Heart right ventricle (tissue), 16 donors: ENCODE results near the gene CD226. TPM values are rescaled to one million over a fixed set of nuclear protein-coding genes. Genes with fewer than 3 reads are reported as not detected.

Experiments used
- ATAC-seq, 8 donors: fragments of 200-7000 bp; cut with Tn5 transposase; one replicate each; pipeline ENCODE4 v1.9.1; 2020; ENCODE audit warnings: mild to moderate bottlenecking in 8 of 8, moderate library complexity in 8 of 8, moderate number of reproducible peaks in 1 of 8
- DNase-seq, 2 donors: peaks; one replicate each; pipeline ENCODE4 v3.0.0-alpha.2; 2020
- H3K27ac ChIP-seq, 10 donors: fragments of 200-600 bp; sonication (generic) in 2 of 10; one replicate each; pipeline versions ENCODE4 v1.5.0 to v1.8.0; 2020 to 2022; ENCODE audit warnings: mild to moderate bottlenecking in 3 of 10
- H3K27me3 ChIP-seq, 7 donors: fragments of 200-600 bp; one replicate each; pipeline ENCODE4 v1.8.0; 2021 to 2022; ENCODE audit warnings: mild to moderate bottlenecking in 2 of 7
- H3K36me3 ChIP-seq, 9 donors: fragments of 200-600 bp; sonication (generic) in 1 of 9; one replicate each; pipeline versions ENCODE4 v1.5.0 to v1.8.0; 2020 to 2022; ENCODE audit warnings: mild to moderate bottlenecking in 2 of 9
- H3K4me1 ChIP-seq, 9 donors: fragments of 200-600 bp; sonication (generic) in 1 of 9; one replicate each; pipeline versions ENCODE4 v1.5.0 to v1.8.0; 2020 to 2022; ENCODE audit warnings: mild to moderate bottlenecking in 4 of 9
- H3K4me3 ChIP-seq, 10 donors: fragments of 200-600 bp; sonication (generic) in 2 of 10; one replicate each; pipeline versions ENCODE4 v1.5.0 to v1.8.0; 2020 to 2022; ENCODE audit warnings: mild to moderate bottlenecking in 7 of 10, moderate library complexity in 2 of 10
- H3K9me3 ChIP-seq, 11 donors: fragments of 200-600 bp in 10 of 11; sonication (generic) in 2 of 11; one replicate each; pipeline versions ENCODE4 v1.5.0 to v1.8.0; 2013 to 2022; ENCODE audit warnings: mild to moderate bottlenecking in 2 of 11, control low read depth in 1 of 11, moderate library complexity in 1 of 11
- CTCF ChIP-seq, 9 donors: fragments of 200-600 bp; sonication (generic) in 2 of 9; IDR thresholded peaks; one replicate each; pipeline versions ENCODE4 v1.5.0 to v1.8.0; 2021 to 2022; ENCODE audit warnings: antibody characterized with exemption in 9 of 9, mild to moderate bottlenecking in 5 of 9, moderate library complexity in 1 of 9
- WGBS, 2 donors: extraction: QIAGEN DNeasy Blood & Tissue Kit; methylation state at CpG; one replicate each; pipeline ENCODE4 v1.1.7; 2013; ENCODE audit warnings: inconsistent platforms in 1 of 2; 5-methylcytosine and 5-hydroxymethylcytosine counted together
- intact Hi-C, 10 donors: fragments of 100-400 bp; cut with DNase I; formaldehyde crosslinking; loops; one replicate each; pipeline versions ENCODE4 v1.11.1 to v1.14.2; 2022
- polyA plus RNA-seq, 2 donors: library from polyadenylated mRNA; stranded (reverse); fragments of 200-250 nt; gene quantifications; one replicate each; pipeline ENCODE4 v1.2.3, GENCODE V29; 2013
- total RNA-seq, 10 donors: library from RNA; stranded (reverse); fragmentation: NEBNext Ultra II Directional in 3 of 10; extraction: Animal tissue kit (Norgen Biotek cat#: 25700) in 3 of 10; gene quantifications; one replicate each; pipeline versions ENCODE4 v1.2.1 to v1.2.4, GENCODE V29; 2021 to 2023
- donor health status: Arrhythmogenic right ventricular cardiomyopathy.
- donor health status: ischemic (EF 13 %, LVEDD 7.1; RV severe dilation, severe dysfunction).
- donor health status: healthy with polysubstance abuse.
- donor health status: DM: no; HTN: yes; CAD: no.
- donor health status: DM: no; HTN: no; CAD: no.
- donor health status: ischemic (EF 25% LVEDD 6.9; RV normal size, moderate dysfunction).
- donor health status: ischemic (EF 25% LVEDD 5.7; RV mildly dilated, moderate dysfunction).
- donor health status: healthy.
- donor health status: DM: yes; HTN: yes; CAD: no.
- donor health status: Ischemic cardiomyopathy.
- donor health status: ischemic (EF 35%, LVEDD 5.7; RV mildly dilated, moderate dysfunction).
- donor health status: nonischemic (EF 11% LVEDD 7.7; RV severe dilation, severe dysfunction).
- donor health status: DM: yes; HTN: yes; CAD: no.
- donor health status: PGD.
- donor health status: ischemic (EF 29% LVEDD 5.4; RV normal size, mild dysfunction).
- donor health status: nonischemic (EF 23%, LVEDD 6.1; RV moderate dilation, normal function).

Gene CD226
- total and polyA plus RNA-seq, 12 donors, result 0.19 to 4.1 (median 0.98) TPM

- Histone ChIP-seq H3K9me3 (no peaks in the 10 kb centered on the region), H3K27ac (no peak overlapping the region), H3K27me3 (no peaks in the 10 kb centered on the region), H3K4me3 (no peak overlapping the region), H3K4me1 (no peaks in the 10 kb centered on the region), H3K36me3 (no peaks in the 10 kb centered on the region)
- 96 to 100% methylated on average over 1 of the region's 1 CpG for WGBS, 2 donors
- DNase-seq (no peak), ATAC-seq (no peak)
- intact Hi-C loops, result no loop called here
- TF ChIP-seq CTCF (IDR thresholded peaks at IDR 0.05), result no peak
These were observed 57.1 kb downstream of the CD226 start for GRCh38 chr18:69890558-69890957.

- Histone ChIP-seq H3K9me3 (no peaks in the 10 kb centered on the region), H3K36me3 (no peaks in the 10 kb centered on the region), H3K27me3 (no peaks in the 10 kb centered on the region), H3K4me3 (no peak overlapping the region), H3K4me1 (no peaks in the 10 kb centered on the region), H3K27ac (no peak overlapping the region)
- no peak for TF ChIP-seq CTCF (IDR thresholded peaks at IDR 0.05)
- WGBS, 2 donors, result 93 to 95% methylated on average over 4 of the region's 4 CpGs
- ATAC-seq (no peak), DNase-seq (no peak)
- intact Hi-C loops, result no loop called here
These were observed 58.7 kb downstream of the CD226 start for GRCh38 chr18:69889009-69889408.

GRCh38 chr18:69887256-69887655 lies 60.4 kb downstream of the CD226 start:
- Histone ChIP-seq H3K4me3 (no peak overlapping the region), H3K27me3 (no peaks in the 10 kb centered on the region), H3K36me3 (no peaks in the 10 kb centered on the region), H3K4me1 (peaks cover 0 to 4% (median 0%) of the 10 kb centered on the region in 9 donors), H3K9me3 (no peaks in the 10 kb centered on the region), H3K27ac (no peak overlapping the region)
- intact Hi-C loops, result no loop called here
- no peak for TF ChIP-seq CTCF (IDR thresholded peaks at IDR 0.05)
- DNase-seq (no peak), ATAC-seq (no peak)
- WGBS, 2 donors, result 93 to 95% methylated on average over 2 of the region's 2 CpGs

GRCh38 chr18:69885841-69886531 lies 61.7 kb downstream of the CD226 start:
- no peak for ATAC-seq
- no peak overlapping the region for H3K27ac ChIP-seq
- 94 to 95% methylated on average over 20 of the region's 20 CpGs for WGBS, 2 donors
- no peak overlapping the region for H3K4me3 ChIP-seq
- no peak for DNase-seq
- H3K36me3 ChIP-seq, result no peaks in the 10 kb centered on the region
- intact Hi-C loops, result no loop called here
- H3K4me1 ChIP-seq, result peaks cover 0 to 4% (median 0%) of the 10 kb centered on the region in 9 donors
- H3K9me3 ChIP-seq, result no peaks in the 10 kb centered on the region
- H3K27me3 ChIP-seq, result no peaks in the 10 kb centered on the region
- TF ChIP-seq CTCF (IDR thresholded peaks at IDR 0.05), result no peak
